Dendritic cell treated with granulocyte-macrophage colony-stimulating factor and Interleukin-4, amounts not matched to agents 40 ng/mL and 50 ng/mL, for 4 days (primary cell): ENCODE results near the gene ZNF286A.
"Not testable (repeated sequence)": the region's sequence is repeated elsewhere in the genome, so short reads cannot be mapped to it uniquely, and the experiment has no call there.

ENCODE experiments used
- H3K27ac Mint-ChIP-seq: one replicate; pipeline ENCODE4 v1.8.0; 2022; ENCODE audit warnings: mild to moderate bottlenecking, mixed read lengths
- H3K27me3 Mint-ChIP-seq: one replicate; pipeline ENCODE4 v1.8.0; 2022; ENCODE audit warnings: mild to moderate bottlenecking, mixed read lengths
- H3K36me3 Mint-ChIP-seq: one replicate; pipeline ENCODE4 v1.8.0; 2022; ENCODE audit warnings: low read depth, mixed read lengths
- H3K4me1 Mint-ChIP-seq: one replicate; pipeline ENCODE4 v1.8.0; 2022; ENCODE audit warnings: low read depth, mixed read lengths
- H3K4me3 Mint-ChIP-seq: one replicate; pipeline ENCODE4 v1.8.0; 2022; ENCODE audit warnings: mild to moderate bottlenecking, moderate library complexity, mixed read lengths
- H3K9me3 Mint-ChIP-seq: one replicate; pipeline ENCODE4 v1.8.0; 2022; ENCODE audit warnings: mixed read lengths
- intact Hi-C: fragments of 100-400 bp; cut with micrococcal nuclease; formaldehyde crosslinking; loops from one replicate; pipeline ENCODE4 v1.15.0; 2022

ZNF286A gene

GRCh38 chr17:15731900-15732299 is 32.3 kb downstream of the ZNF286A start, which contains the start of gene TBC1D26:
TSS of gene TBC1D26 (plus strand) at chr17:15732283. CDS start at chr17:15735349, 3,066 bp downstream.
- H3K4me1 Mint-ChIP-seq, intact Hi-C loops, H3K9me3 Mint-ChIP-seq, H3K27me3 Mint-ChIP-seq, H3K4me3 Mint-ChIP-seq, H3K27ac Mint-ChIP-seq, H3K36me3 Mint-ChIP-seq: not testable (repeated sequence)

DNA sequence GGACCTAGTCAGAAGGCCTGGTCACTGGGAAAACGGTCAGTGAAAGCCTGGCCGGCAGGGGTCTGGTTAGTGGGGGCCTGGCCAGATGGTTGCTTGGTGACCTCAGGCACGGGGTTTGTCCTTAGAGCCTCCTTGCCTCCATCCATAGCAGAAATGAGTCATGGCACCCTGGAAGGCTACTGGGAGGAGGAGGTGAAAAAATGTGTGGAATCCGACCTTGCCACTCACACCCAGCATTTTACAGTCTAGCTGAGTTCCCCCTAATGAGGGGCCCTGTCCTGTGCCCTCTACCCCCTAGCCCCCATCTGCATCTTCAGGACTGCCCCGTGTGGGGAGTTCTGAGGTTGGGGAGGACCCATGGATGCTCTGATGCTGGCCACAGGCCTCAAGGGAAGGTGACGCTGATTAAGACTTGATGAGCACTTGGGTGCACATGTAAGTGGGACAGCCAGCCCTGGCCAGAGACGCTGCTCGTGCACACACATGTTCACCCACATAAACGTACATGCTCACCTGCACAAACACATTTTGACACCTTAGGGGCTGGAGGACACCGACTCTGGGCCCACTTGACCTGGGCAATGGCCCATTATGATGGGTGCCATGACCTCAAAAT is 33.7 kb downstream of the ZNF286A start:
- H3K27me3 Mint-ChIP-seq, H3K9me3 Mint-ChIP-seq, H3K4me1 Mint-ChIP-seq, H3K27ac Mint-ChIP-seq, H3K36me3 Mint-ChIP-seq, H3K4me3 Mint-ChIP-seq, intact Hi-C loops: not testable (repeated sequence)

- intact Hi-C loops, H3K4me1 Mint-ChIP-seq, H3K9me3 Mint-ChIP-seq, H3K4me3 Mint-ChIP-seq, H3K36me3 Mint-ChIP-seq, H3K27me3 Mint-ChIP-seq, H3K27ac Mint-ChIP-seq: not testable (repeated sequence)
Observed at GRCh38 chr17:15736578-15736977, 37.0 kb downstream of the ZNF286A start.

GRCh38 chr17:15738066-15738465 is 38.5 kb downstream of the ZNF286A start:
- peaks cover 4% of the 10 kb centered on the region for H3K27me3 Mint-ChIP-seq
- no peaks in the 10 kb centered on the region for H3K9me3 Mint-ChIP-seq

GRCh38 chr17:15739259-15739658 is 39.7 kb downstream of the ZNF286A start:
- H3K27me3 Mint-ChIP-seq, H3K4me3 Mint-ChIP-seq, H3K27ac Mint-ChIP-seq, H3K4me1 Mint-ChIP-seq, H3K9me3 Mint-ChIP-seq, H3K36me3 Mint-ChIP-seq, intact Hi-C loops: not testable (repeated sequence)

More at GRCh38 chr17:15738066-15738465, 38.5 kb downstream of the ZNF286A start:
- Mint-ChIP-seq H3K27ac (no peak overlapping the region), H3K4me1 (no peaks in the 10 kb centered on the region), H3K4me3 (no peak overlapping the region), H3K36me3 (no peaks in the 10 kb centered on the region)
- intact Hi-C loops = no loop called here

DNA sequence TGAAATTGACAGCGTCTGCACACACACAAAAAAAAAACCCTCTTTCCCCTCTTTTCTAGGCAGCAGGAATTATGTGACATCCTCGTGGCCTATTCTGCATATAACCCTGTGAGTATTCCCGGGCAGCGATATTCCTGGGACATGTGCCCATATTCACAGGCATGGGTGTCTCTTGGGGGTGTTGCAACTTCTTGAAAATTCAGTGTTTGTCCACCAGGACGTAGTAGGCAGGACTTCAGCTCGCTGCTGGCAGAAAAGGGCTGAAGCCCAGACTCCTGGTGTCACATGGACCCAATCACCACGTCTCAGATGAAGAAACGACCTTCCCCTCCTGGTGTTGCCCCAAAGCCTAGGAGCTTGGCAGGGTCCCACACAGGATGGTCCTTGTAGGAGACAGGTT is 40.5 kb downstream of the ZNF286A start:
- H3K4me3 Mint-ChIP-seq, H3K27me3 Mint-ChIP-seq, H3K36me3 Mint-ChIP-seq, H3K27ac Mint-ChIP-seq, intact Hi-C loops, H3K4me1 Mint-ChIP-seq, H3K9me3 Mint-ChIP-seq: not testable (repeated sequence)

GRCh38 chr17:15740570-15741120 is 41.1 kb downstream of the ZNF286A start:
- Mint-ChIP-seq H3K36me3 (no peaks in the 10 kb centered on the region), H3K4me1 (no peaks in the 10 kb centered on the region), H3K27ac (no peak overlapping the region), H3K4me3 (no peak overlapping the region), H3K9me3 (no peaks in the 10 kb centered on the region), H3K27me3 (peaks cover 4% of the 10 kb centered on the region)
- intact Hi-C loops = no loop called here

DNA sequence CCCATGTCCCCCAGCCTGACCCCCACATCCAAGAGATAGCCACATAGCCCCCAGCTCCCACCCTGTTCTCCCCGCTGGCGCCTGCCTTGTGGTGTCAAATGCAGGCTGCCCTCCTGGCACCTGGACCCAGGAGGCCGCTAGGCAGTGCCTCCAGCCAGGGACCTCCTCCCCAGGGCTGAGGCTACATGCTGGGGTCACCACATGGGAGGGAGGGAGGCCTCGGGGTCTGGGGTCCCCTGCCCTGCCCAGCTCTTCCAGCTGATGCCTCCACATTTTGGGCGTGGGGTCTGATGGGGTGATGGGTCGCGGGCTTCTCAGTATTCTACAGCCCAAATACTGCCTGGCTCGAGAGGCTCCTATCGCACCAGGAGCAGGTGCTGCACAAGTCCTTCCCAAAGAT is 42.1 kb downstream of the ZNF286A start:
- Mint-ChIP-seq H3K27ac (no peak overlapping the region), H3K27me3 (peaks cover 6% of the 10 kb centered on the region), H3K9me3 (no peaks in the 10 kb centered on the region), H3K4me1 (no peaks in the 10 kb centered on the region), H3K4me3 (no peak overlapping the region), H3K36me3 (no peaks in the 10 kb centered on the region)
- intact Hi-C loops = no loop called here

DNA sequence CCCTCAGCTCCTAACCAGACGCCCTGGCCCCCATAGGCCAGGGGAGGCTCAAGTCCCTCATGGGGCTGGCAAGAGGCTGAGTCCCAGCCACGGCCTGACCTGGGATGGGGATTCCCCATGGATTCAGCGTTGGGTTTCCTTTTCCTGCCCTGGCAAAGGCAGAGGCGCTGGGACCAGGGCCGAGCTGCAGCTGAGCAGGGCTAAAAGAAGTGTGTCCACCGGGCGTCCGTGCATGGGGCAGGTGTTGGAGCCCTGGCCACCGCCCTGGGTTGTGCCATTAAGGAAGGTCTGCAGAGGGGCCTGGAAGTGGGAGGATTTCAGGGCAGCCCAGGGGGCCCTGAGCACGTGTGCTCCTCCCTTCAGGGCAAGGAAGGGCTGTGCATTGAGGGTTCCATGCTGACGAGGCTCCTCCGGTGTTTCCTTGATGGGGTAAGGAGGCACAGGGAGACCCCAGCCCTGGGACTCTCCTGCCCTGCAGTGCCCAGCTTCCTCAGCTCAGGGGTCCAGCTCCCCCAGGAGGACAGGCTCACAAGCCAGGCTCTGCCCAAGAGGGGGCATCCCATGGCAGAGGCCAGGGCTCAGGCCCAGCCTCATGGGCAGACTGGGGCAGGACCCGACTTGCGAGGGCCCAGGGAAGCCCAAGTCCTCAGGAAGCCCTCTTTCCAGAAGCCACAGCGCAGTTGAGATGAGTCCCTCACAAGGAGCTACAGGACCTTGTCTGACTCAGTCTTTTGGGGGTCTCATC is 42.7 kb downstream of the ZNF286A start:
- intact Hi-C loops = no loop called here
- H3K4me1 Mint-ChIP-seq = no peaks in the 10 kb centered on the region

DNA sequence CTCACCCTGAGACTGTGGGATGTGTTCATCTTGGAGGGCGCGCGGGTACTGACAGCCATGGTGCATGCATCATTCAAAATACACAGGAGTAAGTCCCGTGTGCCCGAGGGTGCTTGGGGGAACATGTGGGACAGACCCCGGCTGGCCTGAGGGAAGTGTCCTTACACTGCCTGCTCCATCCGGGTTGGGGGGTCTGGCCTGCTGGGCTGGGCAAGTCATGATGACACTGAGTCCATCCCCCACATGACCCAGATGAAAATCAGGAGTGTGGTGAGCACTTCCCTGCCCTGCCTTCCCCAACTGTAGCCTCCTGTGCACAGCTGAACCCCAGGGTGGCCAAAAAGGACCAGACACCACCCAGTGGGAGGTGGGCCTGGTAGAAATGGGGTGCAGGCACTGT is 43.4 kb downstream of the ZNF286A start:
- H3K36me3 Mint-ChIP-seq = no peaks in the 10 kb centered on the region
- H3K27me3 Mint-ChIP-seq = peaks cover 8% of the 10 kb centered on the region
- H3K4me1 Mint-ChIP-seq = no peaks in the 10 kb centered on the region
- intact Hi-C loops = no loop called here
- H3K27ac Mint-ChIP-seq = no peak overlapping the region
- no peak overlapping the region for H3K4me3 Mint-ChIP-seq
- peaks cover 6% of the 10 kb centered on the region for H3K9me3 Mint-ChIP-seq

More for the DNA sequence above, 42.7 kb downstream of the ZNF286A start:
- Mint-ChIP-seq H3K27me3 (peaks cover 8% of the 10 kb centered on the region), H3K36me3 (no peaks in the 10 kb centered on the region), H3K9me3 (peaks cover 5% of the 10 kb centered on the region), H3K27ac (no peak overlapping the region), H3K4me3 (no peak overlapping the region)

GRCh38 chr17:15744074-15744676 is 44.6 kb downstream of the ZNF286A start:
- intact Hi-C loops = no loop called here
- H3K27ac Mint-ChIP-seq = no peak overlapping the region
- H3K4me1 Mint-ChIP-seq = peaks cover 5% of the 10 kb centered on the region
- H3K36me3 Mint-ChIP-seq = no peaks in the 10 kb centered on the region
- H3K27me3 Mint-ChIP-seq = peaks cover 12% of the 10 kb centered on the region
- peaks cover 6% of the 10 kb centered on the region for H3K9me3 Mint-ChIP-seq
- no peak overlapping the region for H3K4me3 Mint-ChIP-seq

- peaks cover 6% of the 10 kb centered on the region for H3K9me3 Mint-ChIP-seq
- peaks cover 9% of the 10 kb centered on the region for H3K27me3 Mint-ChIP-seq
- H3K27ac Mint-ChIP-seq = no peak overlapping the region
- no peak overlapping the region for H3K4me3 Mint-ChIP-seq
- no peaks in the 10 kb centered on the region for H3K36me3 Mint-ChIP-seq
- peaks cover 5% of the 10 kb centered on the region for H3K4me1 Mint-ChIP-seq
- intact Hi-C loops = no loop called here
Observed at GRCh38 chr17:15744885-15745284, 45.3 kb downstream of the ZNF286A start.

- H3K9me3 Mint-ChIP-seq, intact Hi-C loops, H3K27ac Mint-ChIP-seq, H3K4me1 Mint-ChIP-seq, H3K27me3 Mint-ChIP-seq, H3K4me3 Mint-ChIP-seq, H3K36me3 Mint-ChIP-seq: not testable (repeated sequence)
Observed at GRCh38 chr17:15749403-15749802, 49.9 kb downstream of the ZNF286A start.

- intact Hi-C loops, H3K36me3 Mint-ChIP-seq, H3K27ac Mint-ChIP-seq, H3K4me1 Mint-ChIP-seq, H3K9me3 Mint-ChIP-seq, H3K4me3 Mint-ChIP-seq, H3K27me3 Mint-ChIP-seq: not testable (repeated sequence)
Observed at GRCh38 chr17:15768865-15769533, 69.4 kb downstream of the ZNF286A start.
